Mucosa of descending colon (tissue), 3 donors: Measurements from ENCODE around the gene VWA2. TPM values are rescaled to one million over a fixed set of nuclear protein-coding genes. Genes with fewer than 3 reads are reported as not detected.

Experiments
- ATAC-seq: fragments of 200-7000 bp; cut with Tn5 transposase; one replicate; pipeline ENCODE4 v1.9.1; 2020; ENCODE audit warnings: mild to moderate bottlenecking, moderate library complexity
- DNase-seq, 3 donors: peaks; one replicate each; pipeline ENCODE4 v3.0.0-alpha.2; 2020
- H3K36me3 ChIP-seq: fragments of 200-600 bp; one replicate; pipeline ENCODE4 v1.8.0; 2021; ENCODE audit warnings: low read depth, mild to moderate bottlenecking
- H3K4me1 ChIP-seq: fragments of 200-600 bp; one replicate; pipeline ENCODE4 v1.8.0; 2021; ENCODE audit warnings: low read depth, mild to moderate bottlenecking
- H3K4me3 ChIP-seq: fragments of 200-600 bp; one replicate; pipeline ENCODE4 v1.8.0; 2021; ENCODE audit warnings: mild to moderate bottlenecking
- H3K9me3 ChIP-seq: fragments of 200-600 bp; one replicate; pipeline ENCODE4 v1.8.0; 2021; ENCODE audit warnings: mild to moderate bottlenecking
- CTCF ChIP-seq: fragments of 200-600 bp; IDR thresholded peaks from one replicate; pipeline ENCODE4 v1.8.0; 2022; ENCODE audit warnings: antibody characterized with exemption, mild to moderate bottlenecking
- intact Hi-C, 2 donors: fragments of 100-400 bp; cut with DNase I in 1 of 2; cut with micrococcal nuclease in 1 of 2; formaldehyde crosslinking; loops; one replicate each; pipeline versions ENCODE4 v1.11.0 to v1.11.1; 2022; cut with DNase I, micrococcal nuclease
- total RNA-seq, 3 donors: library from RNA; stranded (reverse); fragmentation: NEBNext Ultra II Directional in 2 of 3; extraction: Animal tissue kit (Norgen Biotek cat#: 25700) in 2 of 3; gene quantifications; one replicate each; pipeline versions ENCODE4 v1.2.1 to v1.2.4, GENCODE V29; 2021 to 2023
- donor health status: DM: no; HTN: no; CAD: no; lungs with moderate emphysema.
- donor health status: DM: no; HTN: no; CAD: no.
- donor health status: DM: no; HTN: yes; CAD: no.

The VWA2 gene
- total RNA-seq, 3 donors from 2014 or later, result 0.47 to 3.2 (median 1.9) TPM

DNA sequence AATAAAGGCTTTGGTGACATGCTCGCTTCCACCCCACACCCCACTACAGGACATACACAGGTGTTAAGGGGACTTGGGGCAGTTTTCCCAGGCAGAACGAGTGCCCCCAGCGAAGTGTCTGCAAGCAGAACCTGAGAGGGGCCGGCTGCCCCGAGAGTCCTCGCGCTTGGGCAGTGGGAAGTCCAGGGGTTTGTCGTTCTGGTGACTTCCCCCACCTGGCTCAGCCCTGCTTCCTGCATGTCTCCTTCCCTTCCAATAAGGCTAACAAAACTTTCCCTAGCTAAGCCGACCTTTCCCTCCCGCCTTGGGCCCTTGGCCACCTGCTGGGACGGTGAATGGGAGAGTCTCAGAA lies 916 bp downstream of the VWA2 start:
- no peak for TF ChIP-seq CTCF
- intact Hi-C loops, result no loop called here
- DNase-seq, result no peak
- ATAC-seq, result no peak
- Histone ChIP-seq H3K9me3 (no peaks in the 10 kb centered on the region), H3K4me3 (no peak overlapping the region), H3K36me3 (no peaks in the 10 kb centered on the region), H3K4me1 (peaks cover 20% of the 10 kb centered on the region)

DNA sequence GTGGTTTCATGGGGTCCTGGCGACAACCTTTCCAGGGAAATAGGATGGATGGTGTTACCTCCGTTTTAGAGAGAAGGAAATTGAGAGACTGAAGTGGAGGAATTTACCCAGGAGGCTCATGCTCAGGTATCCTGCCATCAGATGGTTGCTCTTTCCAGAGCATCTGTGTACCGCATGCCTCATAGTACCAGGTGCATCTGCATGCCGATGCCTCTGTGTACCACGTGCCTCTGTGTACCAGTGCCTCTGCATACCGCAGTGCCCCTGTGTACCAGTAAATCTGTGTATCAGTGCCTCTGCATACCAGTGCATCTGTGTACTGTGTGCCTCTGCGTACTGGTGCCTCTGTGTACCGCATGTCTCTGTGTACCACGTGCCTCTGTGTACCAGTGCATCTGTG lies 3.2 kb downstream of the VWA2 start:
- Histone ChIP-seq H3K4me1 (peaks cover 26% of the 10 kb centered on the region), H3K4me3 (no peak overlapping the region), H3K36me3 (no peaks in the 10 kb centered on the region), H3K9me3 (no peaks in the 10 kb centered on the region)
- ATAC-seq (no peak), DNase-seq (no peak)
- intact Hi-C loops, result no loop called here
- no peak for TF ChIP-seq CTCF

DNA sequence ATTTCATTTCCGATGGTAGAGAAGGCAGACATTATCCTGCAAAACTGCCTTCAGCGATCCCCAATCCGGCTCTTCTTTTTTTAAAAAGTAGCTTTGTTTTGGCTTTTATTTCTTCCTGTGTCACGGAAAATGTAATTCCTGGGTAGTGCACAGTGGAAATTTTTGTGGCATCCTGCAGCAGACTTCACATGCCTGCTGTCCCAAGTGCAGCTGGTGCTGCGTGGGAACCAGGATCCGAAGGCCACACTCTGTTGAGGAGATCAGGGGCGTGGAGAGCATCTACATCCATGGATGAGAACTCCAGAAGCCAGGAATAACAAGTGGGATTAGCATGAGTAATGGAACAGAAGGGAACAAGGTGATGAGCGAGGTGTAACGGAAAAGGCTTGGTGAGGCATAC lies 4.6 kb downstream of the VWA2 start:
- Histone ChIP-seq H3K4me1 (peaks cover 24% of the 10 kb centered on the region), H3K4me3 (no peak overlapping the region), H3K9me3 (no peaks in the 10 kb centered on the region), H3K36me3 (no peaks in the 10 kb centered on the region)
- intact Hi-C loops, result no loop called here
- DNase-seq, result no peak
- no peak for ATAC-seq
- no peak for TF ChIP-seq CTCF

DNA sequence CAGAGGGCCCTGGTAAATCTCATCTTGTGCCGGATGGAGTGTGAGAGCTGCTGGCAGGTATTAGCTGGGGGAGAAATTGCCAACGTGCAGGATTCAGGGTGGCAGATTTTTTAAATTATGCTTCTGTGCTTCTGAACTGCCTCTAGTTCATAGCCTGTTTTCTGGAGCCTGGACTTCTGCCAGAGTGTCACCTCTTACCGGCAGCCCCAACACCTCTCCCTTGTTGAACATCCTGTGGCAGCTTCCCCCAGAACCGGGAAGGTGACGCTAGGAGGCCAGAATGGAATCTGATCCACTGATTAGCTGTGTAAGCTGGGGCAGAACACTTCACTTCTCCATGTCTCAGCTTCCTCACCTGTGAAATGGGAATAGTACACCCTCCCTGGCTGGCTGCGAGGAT lies 5.1 kb downstream of the VWA2 start:
- Histone ChIP-seq H3K9me3 (no peaks in the 10 kb centered on the region), H3K4me1 (peaks cover 19% of the 10 kb centered on the region), H3K4me3 (no peak overlapping the region), H3K36me3 (no peaks in the 10 kb centered on the region)
- DNase-seq (no peak), ATAC-seq (no peak)
- no peak for TF ChIP-seq CTCF
- intact Hi-C loops, result no loop called here

DNA sequence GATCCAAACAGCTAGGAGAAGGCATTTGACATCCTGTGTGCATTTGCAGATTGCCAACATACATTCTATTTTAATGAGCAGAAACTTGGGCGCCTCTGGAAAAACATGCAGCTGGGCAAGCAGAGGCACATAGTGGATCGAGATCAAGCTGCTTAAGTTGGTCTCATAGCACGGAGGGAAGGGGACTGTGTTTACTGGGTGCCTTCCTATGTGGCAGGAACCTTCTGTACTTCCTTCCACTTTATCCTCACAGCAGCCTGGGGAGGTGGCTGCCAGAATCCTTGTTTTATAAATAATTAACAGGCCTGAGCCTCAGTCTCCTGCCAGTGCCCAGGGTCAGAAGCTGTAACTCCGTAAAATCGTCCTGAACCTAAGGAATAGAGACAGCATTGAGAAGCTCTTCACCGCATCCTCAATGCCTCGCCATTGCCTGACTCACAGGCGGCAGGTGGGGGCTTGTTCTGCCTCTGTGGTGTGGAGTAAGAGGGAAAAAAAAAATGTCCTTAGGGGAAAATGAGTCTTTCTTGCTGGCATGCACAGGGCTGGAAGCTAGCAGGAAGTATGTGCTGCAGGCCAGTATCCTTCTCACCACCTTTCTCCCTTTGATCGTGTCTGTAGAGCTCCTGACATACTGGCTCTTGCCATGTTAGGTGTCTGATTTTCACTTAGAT lies 6.2 kb downstream of the VWA2 start:
- Histone ChIP-seq H3K9me3 (no peaks in the 10 kb centered on the region), H3K36me3 (no peaks in the 10 kb centered on the region), H3K4me1 (peaks cover 12% of the 10 kb centered on the region), H3K4me3 (no peak overlapping the region)
- intact Hi-C loops, result no loop called here
- ATAC-seq, result peak; percentile 60
- DNase-seq, result no peak
- no peak for TF ChIP-seq CTCF
